ENCODE measurements around the gene ZBTB38.

ZBTB38 gene

GRCh38 chr3:141407825-141408224, 39.5 kb downstream of the ZBTB38 start:
- DNase-seq: no peak

- DNase-seq: no peak
Measured at GRCh38 chr3:141408596-141408995, 40.3 kb downstream of the ZBTB38 start.

- DNase-seq: no peak
Measured at GRCh38 chr3:141409940-141410241, 41.6 kb downstream of the ZBTB38 start.

GRCh38 chr3:141410408-141410807, 42.1 kb downstream of the ZBTB38 start:
- peak; percentile 33 for DNase-seq

GRCh38 chr3:141410846-141411245, 42.5 kb downstream of the ZBTB38 start:
- DNase-seq: no peak

GRCh38 chr3:141411251-141411771, 43.0 kb downstream of the ZBTB38 start:
- DNase-seq: no peak

GRCh38 chr3:141412087-141412935, 44.0 kb downstream of the ZBTB38 start:
- peak; percentile 70 for DNase-seq

GRCh38 chr3:141412936-141413354, 44.6 kb downstream of the ZBTB38 start:
- peak; percentile 86 for DNase-seq

- DNase-seq: no peak
Measured at GRCh38 chr3:141413391-141413790, 45.1 kb downstream of the ZBTB38 start.

GRCh38 chr3:141413801-141414689, 45.7 kb downstream of the ZBTB38 start:
- no peak for DNase-seq

- DNase-seq: no peak
Measured at GRCh38 chr3:141414800-141415462, 46.6 kb downstream of the ZBTB38 start.

GRCh38 chr3:141415953-141416352, 47.6 kb downstream of the ZBTB38 start:
- no peak for DNase-seq

Measured in NCI-H2029 treated with DMSO at 0.1 percent for 48 hours (cell line).